Right atrium auricular region (tissue), 2 donors: Measurements from ENCODE around the gene USP4. TPM values are rescaled to one million over a fixed set of nuclear protein-coding genes. Genes with fewer than 3 reads are reported as not detected.

Experiments used
- DNase-seq: peaks from one replicate; pipeline ENCODE4 v3.0.0-alpha.2; 2019; ENCODE audit warnings: low spot score
- H3K27ac ChIP-seq, 2 donors: fragments of 200-600 bp; sonication (generic); 1 replicate in 1 of 2; 2 replicates in 1 of 2; pipeline ENCODE4 v1.5.1; 2016 to 2019
- H3K27me3 ChIP-seq, 2 donors: fragments of 200-600 bp; sonication (generic); one replicate each; pipeline versions ENCODE4 v1.5.1 to v1.6.0; 2017 to 2019
- H3K36me3 ChIP-seq: fragments of 200-600 bp; sonication (generic); one replicate; pipeline ENCODE4 v1.5.1; 2016
- H3K4me1 ChIP-seq, 2 donors: fragments of 200-600 bp; sonication (generic); one replicate each; pipeline versions ENCODE4 v1.5.1 to v1.6.0; 2017 to 2019
- H3K4me3 ChIP-seq, 2 donors: fragments of 200-600 bp; sonication (generic); 1 replicate in 1 of 2; 2 replicates in 1 of 2; pipeline ENCODE4 v1.5.1; 2017 to 2019; ENCODE audit warnings: mild to moderate bottlenecking in 1 of 2, moderate library complexity in 1 of 2
- H3K9me3 ChIP-seq, 2 donors: fragments of 200-600 bp; sonication (generic); one replicate each; pipeline ENCODE4 v1.5.1; 2019
- total RNA-seq, 2 donors: library from RNA; depleted of rRNA; stranded (reverse); fragments of >200 nt; gene quantifications; one replicate each; pipeline ENCODE4 v1.1.0, GENCODE V29; 2016
- TF ChIP-seq, protein P1 (sequence below), 2 donors: fragments of 200-600 bp; sonication (generic); IDR thresholded peaks; one replicate each; pipeline ENCODE4 v1.5.1; 2019; ENCODE audit warnings: antibody characterized with exemption in 2 of 2

USP4 gene
- total RNA-seq, 2 donors from 2014 or later = 9.8 to 13.5 TPM

DNA sequence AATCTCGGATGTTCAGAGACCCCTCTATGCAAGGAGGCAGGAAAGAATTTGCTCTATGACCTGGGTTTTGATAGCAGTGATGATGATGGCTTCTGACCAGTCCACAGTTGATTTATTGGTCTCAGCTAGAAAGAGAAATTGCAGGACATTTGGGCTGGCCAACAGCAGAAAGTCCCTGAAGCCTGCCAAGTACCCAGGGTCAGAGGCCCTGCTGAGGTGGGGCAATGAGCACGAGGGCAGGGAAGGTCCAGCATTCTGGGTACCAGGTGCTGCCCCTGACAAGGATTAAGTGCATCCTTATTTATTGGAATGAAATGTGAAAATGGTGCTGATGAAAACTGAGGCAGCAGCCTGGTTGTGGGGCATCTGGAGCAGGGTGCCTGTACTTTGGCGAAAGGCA lies 82.7 kb downstream of the USP4 start:
- Histone ChIP-seq H3K9me3 (no peaks in the 10 kb centered on the region), H3K36me3 (no peaks in the 10 kb centered on the region), H3K27ac (no peak overlapping the region), H3K4me3 (no peak overlapping the region), H3K27me3 (no peaks in the 10 kb centered on the region), H3K4me1 (no peaks in the 10 kb centered on the region)
- TF ChIP-seq, protein P1, sequence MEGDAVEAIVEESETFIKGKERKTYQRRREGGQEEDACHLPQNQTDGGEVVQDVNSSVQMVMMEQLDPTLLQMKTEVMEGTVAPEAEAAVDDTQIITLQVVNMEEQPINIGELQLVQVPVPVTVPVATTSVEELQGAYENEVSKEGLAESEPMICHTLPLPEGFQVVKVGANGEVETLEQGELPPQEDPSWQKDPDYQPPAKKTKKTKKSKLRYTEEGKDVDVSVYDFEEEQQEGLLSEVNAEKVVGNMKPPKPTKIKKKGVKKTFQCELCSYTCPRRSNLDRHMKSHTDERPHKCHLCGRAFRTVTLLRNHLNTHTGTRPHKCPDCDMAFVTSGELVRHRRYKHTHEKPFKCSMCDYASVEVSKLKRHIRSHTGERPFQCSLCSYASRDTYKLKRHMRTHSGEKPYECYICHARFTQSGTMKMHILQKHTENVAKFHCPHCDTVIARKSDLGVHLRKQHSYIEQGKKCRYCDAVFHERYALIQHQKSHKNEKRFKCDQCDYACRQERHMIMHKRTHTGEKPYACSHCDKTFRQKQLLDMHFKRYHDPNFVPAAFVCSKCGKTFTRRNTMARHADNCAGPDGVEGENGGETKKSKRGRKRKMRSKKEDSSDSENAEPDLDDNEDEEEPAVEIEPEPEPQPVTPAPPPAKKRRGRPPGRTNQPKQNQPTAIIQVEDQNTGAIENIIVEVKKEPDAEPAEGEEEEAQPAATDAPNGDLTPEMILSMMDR (IDR thresholded peaks at IDR 0.05) = no peak
- no peak for DNase-seq

DNA sequence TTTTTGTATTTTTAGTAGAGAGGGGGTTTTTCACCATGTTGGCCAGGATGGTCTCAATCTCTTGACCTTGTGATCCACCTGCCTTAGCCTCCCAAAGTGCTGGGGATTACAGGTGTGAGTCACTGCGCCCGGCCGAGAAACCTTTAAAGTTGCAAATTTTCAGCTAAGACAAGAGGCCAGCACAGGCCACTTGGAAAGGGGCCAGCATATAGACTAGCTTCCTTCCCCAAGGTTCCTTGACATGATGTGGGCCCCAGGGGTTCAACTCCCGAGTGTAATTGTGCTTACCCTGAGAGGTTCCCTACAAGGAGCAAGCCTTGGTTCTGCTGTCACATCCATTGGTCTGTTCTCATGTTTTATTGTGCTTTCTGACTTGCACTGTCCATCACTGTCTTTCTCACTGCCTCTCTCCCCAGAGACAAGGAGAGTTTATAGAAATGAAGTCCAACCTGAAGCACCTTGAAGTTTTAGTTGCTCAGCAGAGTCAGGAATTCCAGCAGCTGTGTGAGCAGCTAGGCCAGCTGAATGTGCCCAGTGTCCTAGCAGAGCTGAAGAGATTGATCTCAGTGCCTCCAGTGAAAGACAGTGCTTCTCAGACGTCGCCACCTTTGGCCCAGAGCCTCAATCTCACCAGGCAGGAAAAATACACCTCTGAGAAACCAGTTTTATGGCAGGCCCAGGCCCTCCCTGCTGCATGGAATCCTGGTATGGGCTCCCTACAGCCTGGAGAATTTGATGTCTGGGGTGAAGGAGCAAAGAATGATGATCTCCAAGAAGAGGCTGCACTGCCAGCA lies 83.9 kb downstream of the USP4 start:
- DNase-seq = no peak
- Histone ChIP-seq H3K9me3 (no peaks in the 10 kb centered on the region), H3K4me3 (no peak overlapping the region), H3K36me3 (no peaks in the 10 kb centered on the region), H3K27me3 (no peaks in the 10 kb centered on the region), H3K4me1 (no peaks in the 10 kb centered on the region), H3K27ac (no peak overlapping the region)
- TF ChIP-seq, protein P1 (IDR thresholded peaks at IDR 0.05) = no peak

DNA sequence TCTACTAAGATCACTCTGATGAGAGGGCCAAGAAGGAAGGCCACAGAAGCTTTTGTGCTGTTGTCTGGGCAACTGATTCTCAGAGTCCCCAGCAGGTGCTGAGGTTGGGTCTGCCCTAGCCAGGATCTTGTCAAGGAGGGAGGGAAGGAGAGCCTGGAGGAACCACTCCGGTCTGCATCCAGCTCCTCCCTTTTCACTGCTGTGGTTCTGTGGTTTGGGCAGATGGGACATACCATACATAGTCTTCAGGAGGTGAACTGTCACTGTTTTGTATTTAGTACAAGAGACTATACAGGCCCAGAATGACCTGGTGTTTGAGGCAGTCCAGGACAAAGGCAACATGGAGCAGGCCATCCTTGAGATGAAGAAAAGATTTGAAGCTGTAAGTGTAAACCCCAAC lies 84.7 kb downstream of the USP4 start:
- Histone ChIP-seq H3K36me3 (no peaks in the 10 kb centered on the region), H3K27me3 (no peaks in the 10 kb centered on the region), H3K27ac (no peak overlapping the region), H3K9me3 (no peaks in the 10 kb centered on the region), H3K4me1 (no peaks in the 10 kb centered on the region), H3K4me3 (no peak overlapping the region)
- TF ChIP-seq, protein P1 (IDR thresholded peaks at IDR 0.05) = no peak
- no peak for DNase-seq

DNA sequence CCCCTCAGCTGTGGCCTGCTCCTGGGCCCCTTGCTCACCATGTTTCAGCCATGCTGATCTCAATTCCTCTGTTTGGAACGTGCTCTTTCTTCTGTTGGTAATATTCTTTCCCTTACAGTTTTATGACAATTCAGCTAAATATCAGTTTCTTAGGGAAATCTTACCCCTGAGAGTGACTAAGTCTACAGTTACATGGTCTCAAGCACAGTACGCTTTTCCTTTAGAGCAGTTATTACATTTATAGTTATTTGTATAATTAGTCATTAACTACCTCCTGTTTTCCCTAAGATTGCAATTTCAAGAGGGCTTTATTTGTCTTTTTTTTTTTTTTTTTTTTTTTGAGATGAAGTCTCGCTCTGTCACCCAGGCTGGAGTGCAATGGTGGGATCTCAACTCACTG lies 86.3 kb downstream of the USP4 start:
- Histone ChIP-seq H3K36me3 (no peaks in the 10 kb centered on the region), H3K4me3 (no peak overlapping the region)
- no peak for DNase-seq

DNA sequence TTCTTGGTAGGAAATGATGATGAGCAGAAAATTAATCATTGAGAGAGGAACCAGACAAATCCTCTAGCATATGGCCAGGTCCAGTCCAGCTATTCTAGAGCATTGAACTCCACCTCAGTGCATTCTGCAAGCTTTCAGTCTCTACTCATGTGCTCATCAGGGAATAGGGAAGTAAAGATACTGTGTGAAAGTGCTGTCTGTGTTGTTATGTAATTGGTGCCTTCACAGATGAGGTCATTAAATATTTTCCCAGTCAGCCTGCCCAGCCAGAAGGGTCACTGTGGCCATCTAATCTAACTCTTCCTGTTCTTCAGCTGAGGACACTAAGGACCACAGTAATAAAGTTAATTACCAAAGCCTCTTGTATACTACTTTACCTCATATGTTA lies 91.0 kb downstream of the USP4 start:
- Histone ChIP-seq H3K27me3 (no peaks in the 10 kb centered on the region), H3K4me1 (peaks cover 0 to 10% of the 10 kb centered on the region in 2 donors), H3K9me3 (no peaks in the 10 kb centered on the region), H3K36me3 (no peaks in the 10 kb centered on the region), H3K4me3 (no peak overlapping the region), H3K27ac (peak overlapping the region; percentile 48 to 73)
- TF ChIP-seq, protein P1 (IDR thresholded peaks at IDR 0.05) = no peak
- DNase-seq = no peak

More for the DNA sequence above, 86.3 kb downstream of the USP4 start:
- Histone ChIP-seq H3K4me1 (peaks cover 0 to 4% of the 10 kb centered on the region in 2 donors), H3K27me3 (no peaks in the 10 kb centered on the region), H3K27ac (no peak overlapping the region), H3K9me3 (no peaks in the 10 kb centered on the region)
- TF ChIP-seq, protein P1 (IDR thresholded peaks at IDR 0.05) = no peak
